HUES6 (cell line): ENCODE measurements around the gene IRF7.

Experiments
- H3K27ac ChIP-seq: 2 replicates; pipeline ENCODE4 v1.7.0; 2013; ENCODE audit warnings: low read depth, mild to moderate bottlenecking, low read length, inconsistent platforms
- H3K27me3 ChIP-seq: 2 replicates; pipeline ENCODE4 v1.6.1; 2013; ENCODE audit warnings: low read length; ENCODE audit not compliant: control insufficient read depth, insufficient read depth
- H3K36me3 ChIP-seq: 2 replicates; pipeline ENCODE4 v1.6.1; 2013; ENCODE audit warnings: low read length; ENCODE audit not compliant: control insufficient read depth, insufficient read depth
- H3K4me1 ChIP-seq: 2 replicates; pipeline ENCODE4 v1.6.1; 2013; ENCODE audit warnings: low read length; ENCODE audit not compliant: control insufficient read depth, insufficient read depth
- H3K4me3 ChIP-seq: 2 replicates; pipeline ENCODE4 v1.5.1; 2013; ENCODE audit warnings: low read depth, low read length
- H3K9ac ChIP-seq: one replicate; pipeline ENCODE4 v1.6.1; 2013; ENCODE audit warnings: mild to moderate bottlenecking, low read length
- H3K9me3 ChIP-seq: 2 replicates; pipeline ENCODE4 v1.6.1; 2013; ENCODE audit warnings: low read depth, low read length; ENCODE audit not compliant: control insufficient read depth, insufficient read depth

IRF7 gene

GRCh38 chr11:615504-616319 lies at the start of gene IRF7:
TSS of gene IRF7 (minus strand) at chr11:615950. CDS start at chr11:615364, 586 bp downstream.
- Histone ChIP-seq H3K4me3 (peak within 1 kb of the TSS; percentile 63), H3K9ac (peak within 1 kb of the TSS; percentile 78), H3K9me3 (no peaks in the 10 kb centered on the region), H3K4me1 (peaks cover 16% of the 10 kb centered on the region; the same call in 1 of the 2 replicates), H3K27me3 (no peaks in the 10 kb centered on the region), H3K27ac (peak within 1 kb of the TSS; percentile 87), H3K36me3 (peaks cover 34% of the 10 kb centered on the region)

GRCh38 chr11:665062-665703 lies 49.4 kb upstream of the IRF7 start:
- no peaks in the 10 kb centered on the region for H3K4me1 ChIP-seq
- no peak overlapping the region for H3K4me3 ChIP-seq
- H3K27ac ChIP-seq: no peak overlapping the region
- H3K9me3 ChIP-seq: no peaks in the 10 kb centered on the region
- H3K36me3 ChIP-seq: peaks cover 36% of the 10 kb centered on the region
- H3K27me3 ChIP-seq: no peaks in the 10 kb centered on the region
- no peak overlapping the region for H3K9ac ChIP-seq

GRCh38 chr11:662689-663274 lies 47.0 kb upstream of the IRF7 start:
- no peak overlapping the region for H3K4me3 ChIP-seq
- H3K36me3 ChIP-seq: peaks cover 47% of the 10 kb centered on the region
- H3K4me1 ChIP-seq: no peaks in the 10 kb centered on the region
- H3K27ac ChIP-seq: no peak overlapping the region
- H3K27me3 ChIP-seq: no peaks in the 10 kb centered on the region
- no peaks in the 10 kb centered on the region for H3K9me3 ChIP-seq
- no peak overlapping the region for H3K9ac ChIP-seq

GRCh38 chr11:660681-661444 lies 45.1 kb upstream of the IRF7 start:
- H3K9ac ChIP-seq: no peak overlapping the region

GRCh38 chr11:660281-660680 lies 44.5 kb upstream of the IRF7 start:
- Histone ChIP-seq H3K27me3 (no peaks in the 10 kb centered on the region), H3K9ac (no peak overlapping the region), H3K9me3 (no peaks in the 10 kb centered on the region), H3K27ac (no peak overlapping the region), H3K4me3 (no peak overlapping the region), H3K36me3 (peaks cover 37% of the 10 kb centered on the region), H3K4me1 (no peaks in the 10 kb centered on the region)

More at GRCh38 chr11:660681-661444, 45.1 kb upstream of the IRF7 start:
- Histone ChIP-seq H3K27me3 (no peaks in the 10 kb centered on the region), H3K9me3 (no peaks in the 10 kb centered on the region), H3K4me1 (no peaks in the 10 kb centered on the region), H3K27ac (no peak overlapping the region), H3K36me3 (peaks cover 42% of the 10 kb centered on the region), H3K4me3 (no peak overlapping the region)

GRCh38 chr11:659532-660085 lies 43.9 kb upstream of the IRF7 start:
- H3K27ac ChIP-seq: no peak overlapping the region
- no peaks in the 10 kb centered on the region for H3K9me3 ChIP-seq
- H3K4me1 ChIP-seq: no peaks in the 10 kb centered on the region
- peaks cover 37% of the 10 kb centered on the region for H3K36me3 ChIP-seq
- no peak overlapping the region for H3K9ac ChIP-seq
- H3K27me3 ChIP-seq: no peaks in the 10 kb centered on the region
- no peak overlapping the region for H3K4me3 ChIP-seq

GRCh38 chr11:657691-658126 lies 42.0 kb upstream of the IRF7 start:
- no peak overlapping the region for H3K4me3 ChIP-seq
- peaks cover 36% of the 10 kb centered on the region for H3K36me3 ChIP-seq
- H3K4me1 ChIP-seq: no peaks in the 10 kb centered on the region
- H3K27me3 ChIP-seq: no peaks in the 10 kb centered on the region
- no peaks in the 10 kb centered on the region for H3K9me3 ChIP-seq
- H3K27ac ChIP-seq: no peak overlapping the region
- no peak overlapping the region for H3K9ac ChIP-seq

- no peaks in the 10 kb centered on the region for H3K4me1 ChIP-seq
- no peak overlapping the region for H3K27ac ChIP-seq
- no peak overlapping the region for H3K4me3 ChIP-seq
- H3K9ac ChIP-seq: no peak overlapping the region
- no peaks in the 10 kb centered on the region for H3K9me3 ChIP-seq
- H3K36me3 ChIP-seq: peaks cover 36% of the 10 kb centered on the region
- H3K27me3 ChIP-seq: no peaks in the 10 kb centered on the region
Measured at GRCh38 chr11:656866-657265, 41.1 kb upstream of the IRF7 start.

GRCh38 chr11:656426-656825 lies 40.7 kb upstream of the IRF7 start:
- H3K27me3 ChIP-seq: no peaks in the 10 kb centered on the region
- no peaks in the 10 kb centered on the region for H3K4me1 ChIP-seq
- H3K9ac ChIP-seq: no peak overlapping the region
- H3K9me3 ChIP-seq: no peaks in the 10 kb centered on the region
- no peak overlapping the region for H3K4me3 ChIP-seq
- H3K27ac ChIP-seq: no peak overlapping the region
- peaks cover 36% of the 10 kb centered on the region for H3K36me3 ChIP-seq

- H3K4me1 ChIP-seq: no peaks in the 10 kb centered on the region
- no peaks in the 10 kb centered on the region for H3K9me3 ChIP-seq
- no peak overlapping the region for H3K4me3 ChIP-seq
- peaks cover 26% of the 10 kb centered on the region for H3K36me3 ChIP-seq
- no peak overlapping the region for H3K27ac ChIP-seq
- no peak overlapping the region for H3K9ac ChIP-seq
- no peaks in the 10 kb centered on the region for H3K27me3 ChIP-seq
Measured at GRCh38 chr11:655036-655726, 39.4 kb upstream of the IRF7 start.
